DOHH2 (cell line): ENCODE results near the gene CRLF2.

Experiments
- CTCF ChIP-seq: fragments of 200-600 bp; sonication (generic); IDR thresholded peaks from one replicate; pipeline ENCODE4 v1.5.1; 2014; ENCODE audit warnings: antibody characterized with exemption, mild to moderate bottlenecking, low read depth, low read length; ENCODE audit not compliant: poor library complexity, severe bottlenecking
- EZH2phosphoT487 ChIP-seq: fragments of 200-600 bp; sonication (generic); IDR thresholded peaks from 2 replicates; pipeline ENCODE4 v1.6.1; 2017; ENCODE audit warnings: borderline replicate concordance, mild to moderate bottlenecking, antibody characterized with exemption, low read length, moderate library complexity, mixed read lengths

- TF ChIP-seq CTCF (no peak), EZH2phosphoT487 (no peak)
Measured at GRCh38 chrX:1182211-1182610, 30.2 kb downstream of the CRLF2 start.
